Nephron progenitor cell (in vitro differentiated cells): Measurements from ENCODE around the gene BEGAIN.

Source experiments
- DNase-seq: peaks from one replicate; pipeline ENCODE4 v3.0.0; 2021
- H3K27ac Mint-ChIP-seq: 2 replicates; pipeline ENCODE4 v1.8.0; 2021; ENCODE audit warnings: mild to moderate bottlenecking, moderate library complexity, mixed read lengths
- H3K27me3 Mint-ChIP-seq: 2 replicates; pipeline ENCODE4 v1.8.0; 2021; ENCODE audit warnings: mild to moderate bottlenecking, low read depth, mixed read lengths; ENCODE audit not compliant: poor library complexity
- H3K36me3 Mint-ChIP-seq: 2 replicates; pipeline ENCODE4 v1.8.0; 2021; ENCODE audit warnings: low read depth, mixed read lengths
- H3K4me1 Mint-ChIP-seq: 2 replicates; pipeline ENCODE4 v1.8.0; 2021; ENCODE audit warnings: mixed read lengths
- H3K4me3 Mint-ChIP-seq: 2 replicates; pipeline ENCODE4 v1.8.0; 2021; ENCODE audit warnings: mild to moderate bottlenecking, moderate library complexity, mixed read lengths
- H3K9me3 Mint-ChIP-seq: 2 replicates; pipeline ENCODE4 v1.8.0; 2021; ENCODE audit warnings: mild to moderate bottlenecking, moderate library complexity, mixed read lengths
- TF ChIP-seq, protein P1 (sequence below): fragments of 200-600 bp; sonication (generic); IDR thresholded peaks from 2 replicates; pipeline ENCODE4 v1.5.0; 2021; ENCODE audit warnings: antibody characterized with exemption

The BEGAIN gene

DNA sequence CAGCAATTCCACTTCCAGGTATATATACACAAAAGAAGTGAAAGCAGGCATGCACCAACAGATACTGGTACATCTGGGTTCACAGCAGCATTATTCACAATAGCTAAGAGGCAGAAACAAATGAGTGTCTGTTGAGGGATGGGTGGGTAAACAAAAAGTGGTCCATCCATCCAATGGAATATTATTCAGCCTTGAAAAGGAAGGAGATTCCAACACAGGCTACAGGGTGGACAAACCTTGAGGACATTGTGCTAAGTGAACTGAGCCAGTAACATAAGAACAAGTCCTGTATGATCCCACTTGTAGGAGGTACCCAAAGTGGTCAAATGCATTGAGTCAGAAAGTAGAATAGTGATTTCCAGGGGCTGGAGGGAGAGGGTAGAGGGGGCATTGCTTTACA lies 27.6 kb upstream of the BEGAIN start:
- DNase-seq: no peak
- H3K36me3 Mint-ChIP-seq: no peaks in the 10 kb centered on the region
- peaks cover 31% of the 10 kb centered on the region for H3K4me1 Mint-ChIP-seq
- no peaks in the 10 kb centered on the region for H3K9me3 Mint-ChIP-seq
- TF ChIP-seq, protein P1, sequence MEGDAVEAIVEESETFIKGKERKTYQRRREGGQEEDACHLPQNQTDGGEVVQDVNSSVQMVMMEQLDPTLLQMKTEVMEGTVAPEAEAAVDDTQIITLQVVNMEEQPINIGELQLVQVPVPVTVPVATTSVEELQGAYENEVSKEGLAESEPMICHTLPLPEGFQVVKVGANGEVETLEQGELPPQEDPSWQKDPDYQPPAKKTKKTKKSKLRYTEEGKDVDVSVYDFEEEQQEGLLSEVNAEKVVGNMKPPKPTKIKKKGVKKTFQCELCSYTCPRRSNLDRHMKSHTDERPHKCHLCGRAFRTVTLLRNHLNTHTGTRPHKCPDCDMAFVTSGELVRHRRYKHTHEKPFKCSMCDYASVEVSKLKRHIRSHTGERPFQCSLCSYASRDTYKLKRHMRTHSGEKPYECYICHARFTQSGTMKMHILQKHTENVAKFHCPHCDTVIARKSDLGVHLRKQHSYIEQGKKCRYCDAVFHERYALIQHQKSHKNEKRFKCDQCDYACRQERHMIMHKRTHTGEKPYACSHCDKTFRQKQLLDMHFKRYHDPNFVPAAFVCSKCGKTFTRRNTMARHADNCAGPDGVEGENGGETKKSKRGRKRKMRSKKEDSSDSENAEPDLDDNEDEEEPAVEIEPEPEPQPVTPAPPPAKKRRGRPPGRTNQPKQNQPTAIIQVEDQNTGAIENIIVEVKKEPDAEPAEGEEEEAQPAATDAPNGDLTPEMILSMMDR: no peak
- H3K27me3 Mint-ChIP-seq: peaks cover 22% of the 10 kb centered on the region
- H3K27ac Mint-ChIP-seq: no peak overlapping the region
- no peak overlapping the region for H3K4me3 Mint-ChIP-seq

DNA sequence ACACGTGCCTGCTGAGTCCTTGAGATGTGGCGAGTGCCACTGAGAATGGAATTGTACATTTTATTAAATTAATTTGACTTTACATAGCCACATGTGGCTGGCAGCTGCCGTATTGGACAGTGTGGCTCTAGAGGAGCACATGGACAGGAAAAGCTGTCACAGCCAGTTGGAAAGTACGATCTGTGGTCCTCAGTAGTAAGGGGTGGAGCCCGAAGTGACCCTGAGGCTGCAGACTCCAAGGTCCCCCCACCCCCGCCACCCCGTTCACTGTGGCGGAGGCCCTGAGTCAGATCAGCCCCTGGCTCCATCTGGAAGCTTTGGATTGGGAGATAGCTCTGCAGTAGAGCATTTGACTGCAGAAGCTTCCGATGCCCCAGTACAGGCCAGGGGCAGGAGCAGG lies 25.8 kb upstream of the BEGAIN start:
- Mint-ChIP-seq H3K4me3 (no peak overlapping the region), H3K27me3 (peaks cover 14% of the 10 kb centered on the region), H3K36me3 (no peaks in the 10 kb centered on the region), H3K27ac (no peak overlapping the region), H3K4me1 (peaks cover 15% of the 10 kb centered on the region), H3K9me3 (no peaks in the 10 kb centered on the region)
- TF ChIP-seq, protein P1: no peak
- DNase-seq: no peak

DNA sequence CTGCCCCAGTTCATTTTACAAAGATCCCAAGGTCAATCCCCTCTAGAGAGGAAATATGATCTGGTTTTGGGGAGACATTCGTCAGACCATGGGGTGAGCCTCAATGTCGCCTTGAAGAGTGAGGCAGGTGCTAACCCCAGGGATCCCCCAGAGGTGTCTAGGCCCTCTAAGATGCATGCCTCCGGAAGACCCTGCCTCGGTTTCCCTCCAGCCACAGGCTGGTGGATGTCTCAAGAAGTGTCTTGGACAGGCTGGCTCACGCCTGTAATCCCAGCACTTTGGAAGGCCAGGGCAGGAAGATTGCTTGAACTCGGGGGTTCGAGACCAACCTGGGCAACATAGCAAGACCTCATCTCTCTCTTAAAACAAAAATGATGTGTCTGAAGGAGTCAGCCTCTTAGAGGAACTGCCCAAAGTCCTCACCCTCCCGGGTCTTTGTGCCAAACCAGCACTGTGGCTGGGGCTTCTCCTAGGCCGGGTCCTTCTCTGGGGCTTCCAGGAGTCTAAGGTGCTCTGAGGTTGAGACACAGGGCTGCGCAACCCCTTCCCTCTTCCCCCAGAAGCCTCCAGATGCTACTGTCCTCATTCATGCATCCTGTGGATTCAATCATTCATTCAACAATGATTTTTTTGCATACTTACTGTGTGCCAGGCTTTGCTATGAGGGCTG lies 24.7 kb upstream of the BEGAIN start:
- DNase-seq: no peak
- H3K27ac Mint-ChIP-seq: no peak overlapping the region
- H3K27me3 Mint-ChIP-seq: peaks cover 12% of the 10 kb centered on the region
- no peaks in the 10 kb centered on the region for H3K9me3 Mint-ChIP-seq
- peaks cover 4% of the 10 kb centered on the region for H3K4me1 Mint-ChIP-seq
- TF ChIP-seq, protein P1: no peak
- no peak overlapping the region for H3K4me3 Mint-ChIP-seq
- no peaks in the 10 kb centered on the region for H3K36me3 Mint-ChIP-seq

- no peaks in the 10 kb centered on the region for H3K9me3 Mint-ChIP-seq
- TF ChIP-seq, protein P1: no peak
- no peak overlapping the region for H3K4me3 Mint-ChIP-seq
- H3K4me1 Mint-ChIP-seq: peaks cover 17% of the 10 kb centered on the region
- no peak for DNase-seq
- H3K27me3 Mint-ChIP-seq: peaks cover 8% of the 10 kb centered on the region
- H3K36me3 Mint-ChIP-seq: no peaks in the 10 kb centered on the region
- H3K27ac Mint-ChIP-seq: no peak overlapping the region
Measured at GRCh38 chr14:100610511-100611217, 23.4 kb upstream of the BEGAIN start.

GRCh38 chr14:100609941-100610391 lies 22.7 kb upstream of the BEGAIN start:
- DNase-seq: no peak
- H3K9me3 Mint-ChIP-seq: no peaks in the 10 kb centered on the region
- no peak overlapping the region for H3K4me3 Mint-ChIP-seq
- no peaks in the 10 kb centered on the region for H3K36me3 Mint-ChIP-seq
- TF ChIP-seq, protein P1: no peak
- H3K4me1 Mint-ChIP-seq: peaks cover 18% of the 10 kb centered on the region
- H3K27me3 Mint-ChIP-seq: peaks cover 7% of the 10 kb centered on the region
- H3K27ac Mint-ChIP-seq: no peak overlapping the region
